ENCODE measurements around the gene MNX1. TPM values are rescaled to one million over a fixed set of nuclear protein-coding genes. Genes with fewer than 3 reads are reported as not detected.

MNX1 gene
- total RNA-seq, 1 donor from 2014 or later: 103 TPM

GRCh38 chr7:157003756-157004520, 6.5 kb downstream of the MNX1 start:
- no peak overlapping the region for H3K4me3 Mint-ChIP-seq (ENCODE audit: low read depth)
- H3K27ac Mint-ChIP-seq: peak overlapping the region; percentile 88
- peaks cover 31% of the 10 kb centered on the region for H3K4me1 Mint-ChIP-seq (ENCODE audit: low read depth)
- no peak for TF ChIP-seq CTCF (IDR thresholded peaks at IDR 0.05; ENCODE audit: unreplicated experiment)
- peaks cover 43% of the 10 kb centered on the region for H3K27me3 Mint-ChIP-seq
- H3K9me3 Mint-ChIP-seq (ENCODE audit: low read depth): no peaks in the 10 kb centered on the region
- H3K36me3 Mint-ChIP-seq (ENCODE audit: insufficient read depth): peaks cover 16% of the 10 kb centered on the region
- DNase-seq (ENCODE audit: low spot score, unreplicated experiment): no peak

DNA sequence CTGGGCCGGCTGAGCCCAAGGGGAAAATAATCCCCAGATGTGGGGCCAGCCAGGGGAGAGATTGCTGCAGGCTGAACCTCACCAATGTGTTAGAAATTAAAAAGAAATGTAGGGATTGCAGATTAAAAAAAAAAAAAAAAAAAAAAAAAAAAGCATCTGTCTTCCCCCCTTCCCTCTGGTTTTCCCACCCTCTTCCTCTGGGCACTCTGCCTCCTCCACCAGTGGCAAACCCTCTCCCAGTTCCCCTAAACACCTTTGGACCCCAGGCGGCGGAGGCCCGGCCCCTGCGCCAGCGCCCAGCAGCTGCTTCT, 7.1 kb downstream of the MNX1 start:
- Mint-ChIP-seq H3K9me3 (ENCODE audit: low read depth) (no peaks in the 10 kb centered on the region), H3K27me3 (peaks cover 40% of the 10 kb centered on the region), H3K4me3 (ENCODE audit: low read depth) (no peak overlapping the region), H3K36me3 (ENCODE audit: insufficient read depth) (peaks cover 15% of the 10 kb centered on the region), H3K27ac (no peak overlapping the region), H3K4me1 (ENCODE audit: low read depth) (peaks cover 34% of the 10 kb centered on the region)
- no peak for TF ChIP-seq CTCF (IDR thresholded peaks at IDR 0.05; ENCODE audit: unreplicated experiment)
- no peak for DNase-seq (ENCODE audit: low spot score, unreplicated experiment)

- DNase-seq (ENCODE audit: low spot score, unreplicated experiment): no peak
- no peak overlapping the region for H3K4me3 Mint-ChIP-seq (ENCODE audit: low read depth)
- H3K36me3 Mint-ChIP-seq (ENCODE audit: insufficient read depth): peaks cover 15% of the 10 kb centered on the region
- no peak for TF ChIP-seq CTCF (IDR thresholded peaks at IDR 0.05; ENCODE audit: unreplicated experiment)
- H3K4me1 Mint-ChIP-seq (ENCODE audit: low read depth): peaks cover 37% of the 10 kb centered on the region
- H3K27ac Mint-ChIP-seq: no peak overlapping the region
- peaks cover 40% of the 10 kb centered on the region for H3K27me3 Mint-ChIP-seq
- no peaks in the 10 kb centered on the region for H3K9me3 Mint-ChIP-seq (ENCODE audit: low read depth)
Observed at GRCh38 chr7:157002819-157003421, 7.5 kb downstream of the MNX1 start.

GRCh38 chr7:157001920-157002818, 8.3 kb downstream of the MNX1 start:
- Mint-ChIP-seq H3K4me1 (ENCODE audit: low read depth) (peaks cover 35% of the 10 kb centered on the region), H3K27me3 (peaks cover 39% of the 10 kb centered on the region), H3K9me3 (ENCODE audit: low read depth) (no peaks in the 10 kb centered on the region), H3K27ac (no peak overlapping the region), H3K36me3 (ENCODE audit: insufficient read depth) (peaks cover 17% of the 10 kb centered on the region), H3K4me3 (ENCODE audit: low read depth) (no peak overlapping the region)
- no peak for DNase-seq (ENCODE audit: low spot score, unreplicated experiment)
- TF ChIP-seq CTCF (IDR thresholded peaks at IDR 0.05; ENCODE audit: unreplicated experiment): no peak
